Posterior vena cava (tissue), 2 donors: Measurements from ENCODE around the gene TMF1. TPM values are rescaled to one million over a fixed set of nuclear protein-coding genes. Genes with fewer than 3 reads are reported as not detected.
A peak's percentile ranks its signal among the peaks of the same experiment; 100 is the strongest.

ENCODE experiments used
- DNase-seq: peaks from one replicate; pipeline ENCODE4 v3.0.0-alpha.2; 2020; ENCODE audit warnings: low spot score
- intact Hi-C, 2 donors: fragments of 100-400 bp; cut with DNase I; formaldehyde crosslinking; loops; one replicate each; pipeline versions ENCODE4 v1.14.1 to v1.14.2; 2022 to 2023
- total RNA-seq, 2 donors: library from RNA; stranded (reverse); fragmentation: NEBNext Ultra II Directional; extraction: Animal tissue kit (Norgen Biotek cat#: 25700); gene quantifications; one replicate each; pipeline ENCODE4 v1.2.1, GENCODE V29; 2021
- donor health status: DM: yes; HTN: yes; CAD: no.
- donor health status: DM: yes; HTN: yes; CAD: no.

The TMF1 gene
- total RNA-seq, 2 donors from 2014 or later: 30.7 to 41.0 TPM

- intact Hi-C loops: no loop called here
- DNase-seq: no peak
Measured at GRCh38 chr3:69020857-69021256, 31.3 kb downstream of the TMF1 start.

DNA sequence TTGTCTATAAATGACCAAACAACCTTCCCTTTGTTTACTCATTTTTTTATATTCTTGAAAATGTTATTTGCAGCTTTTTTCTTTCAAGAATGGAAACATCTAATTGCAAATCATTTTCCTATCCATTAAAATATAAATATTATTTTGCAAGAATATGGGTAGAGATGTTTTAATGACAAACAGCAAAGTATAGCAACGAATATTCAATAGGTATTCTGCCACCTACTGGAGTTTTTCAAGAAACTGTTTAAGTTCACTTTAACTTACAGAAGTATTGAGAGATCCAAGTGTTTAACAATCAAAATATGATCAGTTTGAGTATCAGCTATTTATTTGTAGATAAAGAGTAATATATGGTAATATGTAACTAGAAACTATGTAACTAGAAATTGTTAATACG, 31.7 kb downstream of the TMF1 start:
- DNase-seq: no peak
- intact Hi-C loops: no loop called here

DNA sequence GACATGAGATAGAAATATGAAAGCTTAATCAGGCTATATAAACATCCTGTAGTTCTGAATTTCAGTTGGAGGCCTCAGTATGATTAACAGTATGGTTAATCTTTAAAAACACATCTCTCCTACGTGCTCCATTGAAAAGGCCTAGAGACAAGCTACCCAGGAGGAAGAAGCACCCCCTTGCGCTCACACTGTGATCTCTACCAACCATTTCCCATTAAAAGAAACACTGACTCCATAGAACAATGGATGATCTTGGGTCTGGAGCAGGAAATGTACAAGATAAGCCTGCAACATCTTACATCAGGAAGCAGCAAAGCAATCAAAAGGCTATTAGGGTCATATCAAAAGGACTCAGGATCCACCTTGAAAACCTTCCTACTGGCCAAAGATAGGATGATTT, 35.2 kb downstream of the TMF1 start:
- intact Hi-C loops: no loop called here
- DNase-seq: no peak

GRCh38 chr3:69016102-69016501, 36.0 kb downstream of the TMF1 start:
- intact Hi-C loops: no loop called here
- DNase-seq: no peak

GRCh38 chr3:69014022-69014580, 38.0 kb downstream of the TMF1 start:
- intact Hi-C loops: no loop called here
- DNase-seq: no peak

GRCh38 chr3:69013253-69014021, 38.7 kb downstream of the TMF1 start, which contains the start of gene EOGT:
Gene EOGT, minus strand, starts transcription at chr3:69013684. Its CDS starts 3,838 bp downstream, at chr3:69009846.
- intact Hi-C loops: no loop called here
- DNase-seq: peak; percentile 97

GRCh38 chr3:69012800-69013252, 39.3 kb downstream of the TMF1 start:
- DNase-seq: peak; percentile 90
- intact Hi-C loops: no loop called here

DNA sequence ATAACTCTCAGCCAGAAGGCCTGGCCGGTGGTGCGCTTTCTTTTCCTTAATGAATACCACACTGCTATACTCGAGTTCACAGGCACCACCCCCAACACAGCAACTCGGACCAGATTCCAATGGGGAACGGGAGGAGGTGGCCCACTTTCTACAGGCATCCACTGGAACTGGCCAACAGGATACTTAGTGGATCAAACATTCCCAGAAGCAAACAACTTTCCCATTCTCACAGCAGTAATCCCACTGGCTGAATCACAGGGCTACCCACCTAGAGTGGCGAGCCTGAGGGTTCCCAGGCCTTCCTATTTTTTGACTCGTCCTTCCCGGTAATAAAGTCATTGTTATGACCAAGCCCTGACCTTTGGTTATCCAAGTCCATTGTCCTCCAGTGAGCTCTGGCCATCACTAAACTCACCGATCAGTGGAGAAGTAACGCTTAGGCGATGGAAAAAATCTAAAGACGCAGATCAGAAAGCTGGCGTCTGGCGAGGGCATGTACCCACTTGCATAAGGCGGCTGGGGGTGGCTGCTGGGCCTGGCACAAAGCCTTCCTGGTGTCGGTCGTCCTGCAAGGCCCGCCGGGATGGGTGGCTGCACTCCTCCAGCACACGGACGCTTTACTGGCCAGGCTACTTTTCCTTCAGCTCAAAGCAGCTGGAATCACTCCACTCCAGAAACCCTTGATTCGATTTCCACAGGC, 39.9 kb downstream of the TMF1 start:
- intact Hi-C loops: no loop called here
- DNase-seq: no peak

DNA sequence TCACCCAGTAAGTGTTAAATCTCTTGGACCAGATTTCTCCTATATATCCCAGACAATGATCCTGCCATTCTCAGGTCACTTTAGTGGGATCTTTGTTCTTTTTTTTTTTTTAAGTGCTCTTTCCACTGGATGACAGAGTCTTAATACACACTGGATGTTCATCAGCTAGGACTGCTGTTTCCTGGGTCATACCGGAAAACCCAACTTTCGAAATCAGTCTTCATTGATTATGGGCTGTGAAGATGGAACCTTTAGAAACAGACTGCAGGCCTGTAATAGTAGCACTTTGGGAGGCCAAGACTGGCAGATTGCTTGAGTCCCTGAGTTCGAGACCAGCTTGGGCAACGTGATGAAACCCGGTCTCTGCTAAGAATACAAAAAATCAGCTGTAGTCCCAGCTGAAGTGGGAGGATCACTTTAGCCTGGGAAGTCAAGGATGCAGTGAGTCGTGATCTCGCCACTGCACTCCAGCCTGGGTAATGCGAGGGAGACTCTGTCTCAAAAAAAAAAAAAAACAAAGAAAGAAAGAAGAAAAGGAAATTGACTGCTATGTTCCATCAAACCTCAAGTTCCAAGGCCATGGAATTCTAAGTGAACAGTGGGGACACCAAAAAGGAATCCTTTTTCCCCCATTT, 40.9 kb downstream of the TMF1 start:
- DNase-seq: no peak
- intact Hi-C loops: no loop called here

DNA sequence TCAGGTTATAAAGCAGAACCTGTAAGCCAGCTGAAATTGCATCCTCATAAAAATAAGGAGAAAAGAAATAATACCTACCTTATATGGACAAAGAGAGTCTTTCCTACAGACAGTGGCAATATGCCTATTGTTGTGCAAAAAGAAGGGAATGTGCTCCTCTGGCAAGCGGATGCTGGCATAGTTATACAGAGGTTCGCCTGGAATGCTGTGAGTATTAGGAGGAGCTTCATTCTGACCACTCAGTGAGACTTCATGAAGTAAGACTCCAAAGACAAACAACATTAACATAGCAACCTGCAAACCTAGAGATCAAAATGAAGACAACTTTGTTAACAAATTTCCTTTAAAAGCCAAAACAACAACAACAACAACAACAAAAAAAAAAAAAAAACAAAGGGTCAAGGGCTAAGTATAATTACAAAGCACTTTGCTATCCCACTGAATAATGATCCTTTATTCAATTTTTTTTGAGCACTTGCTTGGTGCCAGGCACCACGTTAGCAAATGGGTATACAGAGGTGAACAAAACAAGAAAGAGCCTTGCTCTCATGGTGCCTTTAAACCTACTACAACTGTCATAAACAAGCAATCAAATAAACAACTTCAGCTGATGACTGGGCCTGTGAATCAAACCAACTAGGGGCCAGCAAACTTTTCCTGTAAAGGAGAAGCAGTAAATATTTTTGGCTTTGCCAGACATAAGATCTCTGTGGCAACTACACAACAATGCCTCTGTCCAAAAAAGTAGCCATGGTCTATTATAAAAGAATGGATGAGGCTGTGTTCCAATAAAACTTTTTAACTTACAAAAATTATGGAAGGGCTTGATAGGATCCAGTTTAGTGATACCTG, 42.3 kb downstream of the TMF1 start:
- intact Hi-C loops: no loop called here
- DNase-seq: no peak

DNA sequence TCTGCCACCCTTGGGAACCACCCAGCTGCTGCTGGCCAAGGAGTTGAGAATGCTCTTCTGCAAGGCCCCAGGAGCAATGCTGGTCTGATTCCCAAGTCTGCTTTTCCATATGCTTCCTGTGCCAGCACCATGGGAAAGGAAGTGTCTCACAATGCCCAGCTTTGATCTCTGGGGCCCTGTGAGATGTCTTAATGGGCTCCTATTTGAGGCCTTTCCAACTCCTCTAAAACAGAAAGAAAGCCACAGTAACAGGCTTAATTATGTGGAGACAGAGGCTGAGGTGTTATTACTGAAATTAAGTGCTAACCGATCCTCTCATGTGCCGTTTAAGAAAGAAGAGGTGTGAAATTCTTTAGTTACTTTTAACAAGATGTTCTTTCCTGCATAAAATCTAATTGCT, 43.2 kb downstream of the TMF1 start:
- DNase-seq: no peak
- intact Hi-C loops: no loop called here

DNA sequence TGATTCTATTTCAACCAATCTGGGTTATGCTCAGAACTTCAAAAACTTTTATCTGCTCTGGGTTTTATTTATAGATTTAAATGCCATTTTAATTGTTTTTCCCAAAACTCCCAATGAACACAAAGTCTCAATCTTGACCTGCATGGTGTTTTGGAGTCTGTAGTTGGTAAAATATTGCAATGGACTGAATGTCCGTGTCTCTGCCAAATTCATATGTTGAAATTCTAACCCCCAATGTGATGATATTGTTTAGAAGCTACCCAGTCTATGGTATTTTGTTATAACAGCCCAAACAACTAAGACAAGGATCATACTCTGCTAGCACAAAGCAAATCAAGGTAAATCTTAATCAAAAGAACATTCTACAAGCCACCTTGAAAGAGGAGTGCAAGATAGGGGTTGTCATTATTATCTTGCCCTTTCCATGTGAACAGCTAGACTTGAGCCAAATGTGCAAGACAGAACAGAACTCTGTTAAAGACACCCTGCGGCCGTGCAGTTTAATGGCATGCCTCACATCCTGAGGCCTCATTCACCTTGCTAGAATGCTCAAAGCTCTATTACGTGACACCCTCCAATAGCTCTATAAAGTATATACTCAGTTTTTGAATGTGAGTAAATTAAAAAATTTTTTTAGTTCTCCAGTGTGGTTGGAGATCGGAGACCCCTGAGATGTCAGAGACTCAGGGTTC, 46.2 kb downstream of the TMF1 start:
- intact Hi-C loops: no loop called here

GRCh38 chr3:69005071-69005790, 46.9 kb downstream of the TMF1 start:
- no peak for DNase-seq
- intact Hi-C loops: no loop called here

More for the DNA sequence above, 46.2 kb downstream of the TMF1 start:
- no peak for DNase-seq

GRCh38 chr3:69004138-69004537, 48.0 kb downstream of the TMF1 start:
- no peak for DNase-seq

DNA sequence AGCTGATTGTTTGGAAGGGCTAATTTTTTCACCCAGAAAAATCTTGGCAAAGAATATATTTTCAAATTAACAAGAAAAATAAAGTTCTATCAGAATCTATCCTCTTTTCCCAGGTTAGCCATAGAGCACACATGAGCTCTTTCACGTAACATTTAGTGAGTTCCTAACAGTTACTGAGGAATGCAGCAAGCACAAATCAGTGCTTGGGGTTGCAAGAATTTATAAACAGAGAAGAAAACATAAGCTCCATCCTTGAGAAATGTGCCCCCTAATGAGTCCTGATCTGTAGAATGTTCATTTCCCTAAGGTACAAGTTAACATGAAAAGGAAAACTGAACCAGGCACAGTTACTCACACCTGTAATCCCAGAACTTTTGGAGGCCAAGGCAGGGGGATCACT, 52.5 kb downstream of the TMF1 start:
- intact Hi-C loops: no loop called here
- no peak for DNase-seq

More at GRCh38 chr3:69004138-69004537, 48.0 kb downstream of the TMF1 start:
- intact Hi-C loops: no loop called here

DNA sequence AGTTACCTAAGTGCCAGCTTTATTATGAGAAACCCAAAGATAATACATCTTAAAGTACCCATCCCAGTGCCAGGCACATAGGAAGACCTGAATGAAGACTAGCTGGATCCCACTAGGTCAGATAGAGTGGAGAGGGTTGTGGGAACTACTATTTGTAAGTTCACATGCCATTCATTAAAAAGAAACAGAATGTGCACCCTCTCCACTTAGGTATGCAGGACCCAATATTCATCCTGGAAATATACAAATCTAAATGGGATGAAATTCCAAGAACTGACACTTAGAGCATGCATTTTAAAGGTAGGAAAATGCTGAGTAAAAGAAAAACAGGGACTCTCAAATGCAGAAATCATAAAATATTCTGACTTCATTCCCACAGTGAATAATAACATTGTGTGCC, 53.0 kb downstream of the TMF1 start:
- DNase-seq: no peak
- intact Hi-C loops: no loop called here

DNA sequence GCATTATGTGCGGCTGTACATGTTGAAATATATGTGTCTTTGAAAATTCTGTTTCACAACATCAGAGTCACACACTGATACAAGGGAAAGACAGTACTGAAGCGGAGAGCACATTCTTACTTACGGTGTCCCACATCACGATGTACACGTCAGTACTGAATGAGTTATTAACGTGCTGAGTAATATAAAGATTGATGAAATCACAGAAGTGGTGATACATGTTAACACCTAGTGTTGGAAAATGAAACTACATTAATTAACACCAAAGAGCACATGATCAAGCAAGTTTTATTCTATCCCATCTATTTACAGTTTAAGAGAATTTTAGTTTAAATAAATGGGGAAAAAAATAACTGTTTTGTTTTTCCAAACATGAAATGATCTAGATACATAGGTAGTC, 54.2 kb downstream of the TMF1 start:
- intact Hi-C loops: no loop called here
- no peak for DNase-seq
